Measurements from ENCODE around the gene INPP5J. TPM values are rescaled to one million over a fixed set of nuclear protein-coding genes. Genes with fewer than 3 reads are reported as not detected.

INPP5J gene
- polyA plus RNA-seq, 1 donor (not counting 4 experiments of a cell fraction or from before 2014, with no cell fraction given), result 0.22 TPM

DNA sequence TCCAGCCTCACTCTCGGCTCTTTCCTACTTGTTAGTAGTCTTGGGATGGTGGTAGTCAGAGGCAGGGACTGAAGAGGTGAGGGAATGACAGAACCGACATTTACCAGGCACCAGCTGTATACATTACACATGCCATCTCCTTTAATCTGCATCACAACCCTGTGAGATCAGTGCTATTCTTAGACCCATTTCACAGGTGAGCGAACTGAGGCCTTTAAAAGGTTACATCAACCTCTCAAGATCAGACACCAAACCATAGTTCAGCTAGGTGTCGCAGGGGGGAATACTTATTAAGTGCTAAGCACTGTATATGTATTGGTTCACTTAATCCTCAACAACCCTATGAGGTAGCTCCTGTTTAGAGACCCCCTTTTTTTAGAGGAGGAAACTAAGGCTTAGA lies 11.9 kb downstream of the INPP5J start:
- Histone ChIP-seq H3K4me3 (ENCODE audit: control insufficient read depth in 2 of 3, extremely low read depth in 1 of 3, insufficient read depth in 2 of 3, low read depth in 1 of 3, low read length in 3 of 3) (no peak overlapping the region), H3K79me2 (ENCODE audit: control insufficient read depth, insufficient read depth, low read length) (no peaks in the 10 kb centered on the region), H3K9ac (ENCODE audit: control insufficient read depth, extremely low read depth, insufficient read depth, low read length) (no peak overlapping the region), H3K4me2 (ENCODE audit: control insufficient read depth, extremely low read depth, insufficient read depth, low read depth, low read length) (no peak overlapping the region), H2AFZ (ENCODE audit: control insufficient read depth, low read length) (no peak overlapping the region), H3K4me1 (ENCODE audit: control insufficient read depth, extremely low read depth, insufficient read depth, low read length) (no peaks in the 10 kb centered on the region), H3K27ac (ENCODE audit: control insufficient read depth, insufficient read depth, low read length) (no peak overlapping the region), H3K36me3 (ENCODE audit: control insufficient read depth in 2 of 2, extremely low read depth in 1 of 2, insufficient read depth in 2 of 2, low read length in 2 of 2) (no peaks in the 10 kb centered on the region), H3K9me3 (ENCODE audit: control insufficient read depth, low read depth, low read length) (no peaks in the 10 kb centered on the region), H3K27me3 (ENCODE audit: control insufficient read depth, extremely low read depth, insufficient read depth, low read length) (peaks cover 4% of the 10 kb centered on the region), H3K9me1 (ENCODE audit: control insufficient read depth, extremely low read depth, insufficient read depth, low read length) (no peaks in the 10 kb centered on the region), H4K20me1 (ENCODE audit: control insufficient read depth, extremely low read depth, insufficient read depth, low read length) (no peaks in the 10 kb centered on the region)
- TF ChIP-seq, protein P1, sequence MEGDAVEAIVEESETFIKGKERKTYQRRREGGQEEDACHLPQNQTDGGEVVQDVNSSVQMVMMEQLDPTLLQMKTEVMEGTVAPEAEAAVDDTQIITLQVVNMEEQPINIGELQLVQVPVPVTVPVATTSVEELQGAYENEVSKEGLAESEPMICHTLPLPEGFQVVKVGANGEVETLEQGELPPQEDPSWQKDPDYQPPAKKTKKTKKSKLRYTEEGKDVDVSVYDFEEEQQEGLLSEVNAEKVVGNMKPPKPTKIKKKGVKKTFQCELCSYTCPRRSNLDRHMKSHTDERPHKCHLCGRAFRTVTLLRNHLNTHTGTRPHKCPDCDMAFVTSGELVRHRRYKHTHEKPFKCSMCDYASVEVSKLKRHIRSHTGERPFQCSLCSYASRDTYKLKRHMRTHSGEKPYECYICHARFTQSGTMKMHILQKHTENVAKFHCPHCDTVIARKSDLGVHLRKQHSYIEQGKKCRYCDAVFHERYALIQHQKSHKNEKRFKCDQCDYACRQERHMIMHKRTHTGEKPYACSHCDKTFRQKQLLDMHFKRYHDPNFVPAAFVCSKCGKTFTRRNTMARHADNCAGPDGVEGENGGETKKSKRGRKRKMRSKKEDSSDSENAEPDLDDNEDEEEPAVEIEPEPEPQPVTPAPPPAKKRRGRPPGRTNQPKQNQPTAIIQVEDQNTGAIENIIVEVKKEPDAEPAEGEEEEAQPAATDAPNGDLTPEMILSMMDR (optimal IDR thresholded peaks at IDR 0.05 in 1 of 3, IDR thresholded peaks at IDR 0.05 in 1 of 3, conservative IDR thresholded peaks at IDR 0.05 in 1 of 3; ENCODE audit: extremely low read depth in 1 of 3, insufficient read depth in 2 of 3, low read length in 3 of 3), result no peak
- TF ChIP-seq EZH2 (IDR thresholded peaks at IDR 0.05; ENCODE audit: low read length), result no peak
- dilution Hi-C loops (cut with MboI; ENCODE audit: extremely low pct_ligation_motif_present, low sequenced_read_pairs), result no loop called here
- FAIRE-seq (no peak), DNase-seq (ENCODE audit: low read depth, low spot score) (no peak)

DNA sequence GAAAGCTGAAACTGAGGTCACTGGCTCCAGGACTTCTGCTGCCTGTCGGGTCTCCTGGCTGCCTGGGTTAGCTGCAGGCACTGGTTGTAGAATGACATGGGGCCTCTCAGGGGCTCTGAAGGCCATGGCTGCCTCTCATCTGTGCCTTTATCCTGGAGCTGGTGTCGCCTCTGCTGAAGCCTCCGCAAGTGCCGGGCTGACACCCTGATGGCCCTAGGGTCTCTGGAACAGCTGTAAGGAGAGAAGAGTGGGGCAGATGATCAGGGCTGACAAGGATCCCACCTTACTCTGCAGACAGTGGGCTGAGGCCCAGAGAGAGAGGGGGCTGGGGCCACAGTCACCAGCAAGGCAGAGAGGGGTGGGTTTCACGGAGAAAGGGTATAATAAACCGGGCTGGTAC lies 12.9 kb downstream of the INPP5J start:
- dilution Hi-C loops (cut with MboI; ENCODE audit: extremely low pct_ligation_motif_present, low sequenced_read_pairs), result no loop called here
- no peaks in the 10 kb centered on the region for H4K20me1 ChIP-seq (ENCODE audit: control insufficient read depth, extremely low read depth, insufficient read depth, low read length)
- H3K27me3 ChIP-seq (ENCODE audit: control insufficient read depth, extremely low read depth, insufficient read depth, low read length), result peaks cover 4% of the 10 kb centered on the region
- no peak overlapping the region for H2AFZ ChIP-seq (ENCODE audit: control insufficient read depth, low read length)
- H3K27ac ChIP-seq (ENCODE audit: control insufficient read depth, insufficient read depth, low read length), result no peak overlapping the region
- no peaks in the 10 kb centered on the region for H3K36me3 ChIP-seq (ENCODE audit: control insufficient read depth in 2 of 2, extremely low read depth in 1 of 2, insufficient read depth in 2 of 2, low read length in 2 of 2)
- H3K9me3 ChIP-seq (ENCODE audit: control insufficient read depth, low read depth, low read length), result no peaks in the 10 kb centered on the region
- no peak overlapping the region for H3K9ac ChIP-seq (ENCODE audit: control insufficient read depth, extremely low read depth, insufficient read depth, low read length)
- no peaks in the 10 kb centered on the region for H3K79me2 ChIP-seq (ENCODE audit: control insufficient read depth, insufficient read depth, low read length)
- no peak overlapping the region for H3K4me2 ChIP-seq (ENCODE audit: control insufficient read depth, extremely low read depth, insufficient read depth, low read depth, low read length)
- TF ChIP-seq, protein P1 (optimal IDR thresholded peaks at IDR 0.05 in 1 of 3, IDR thresholded peaks at IDR 0.05 in 1 of 3, conservative IDR thresholded peaks at IDR 0.05 in 1 of 3; ENCODE audit: extremely low read depth in 1 of 3, insufficient read depth in 2 of 3, low read length in 3 of 3), result no peak
- no peak for TF ChIP-seq EZH2 (IDR thresholded peaks at IDR 0.05; ENCODE audit: low read length)
- no peaks in the 10 kb centered on the region for H3K4me1 ChIP-seq (ENCODE audit: control insufficient read depth, extremely low read depth, insufficient read depth, low read length)
- no peak for FAIRE-seq
- H3K4me3 ChIP-seq (ENCODE audit: control insufficient read depth in 2 of 3, extremely low read depth in 1 of 3, insufficient read depth in 2 of 3, low read depth in 1 of 3, low read length in 3 of 3), result no peak overlapping the region
- H3K9me1 ChIP-seq (ENCODE audit: control insufficient read depth, extremely low read depth, insufficient read depth, low read length), result no peaks in the 10 kb centered on the region
- no peak for DNase-seq (ENCODE audit: low read depth, low spot score)

All from keratinocyte (primary cell).